OCI-LY1 (cell line): ENCODE measurements around the gene MFAP3L.

Experiments used
- CTCF ChIP-seq: fragments of 200-600 bp; sonication (generic), shearing (Covaris generic); IDR thresholded peaks from 2 replicates; pipeline ENCODE4 v1.5.1; 2017; ENCODE audit warnings: mild to moderate bottlenecking, antibody characterized with exemption, low read length, moderate library complexity, mixed read lengths
- EZH2 ChIP-seq: fragments of 200-600 bp; sonication (generic), shearing (Covaris generic); IDR thresholded peaks from 2 replicates; pipeline ENCODE4 v1.8.0; 2017; ENCODE audit warnings: borderline replicate concordance, mixed run types, mild to moderate bottlenecking, antibody characterized with exemption, low read length, moderate library complexity, mixed read lengths

- no peak for TF ChIP-seq CTCF
- no peak for TF ChIP-seq EZH2
Observed at GRCh38 chr4:169985881-169986280, 40.3 kb downstream of the MFAP3L start.
